A172 (cell line): Measurements from ENCODE around the gene SERPINA5. TPM values are rescaled to one million over a fixed set of nuclear protein-coding genes. Genes with fewer than 3 reads are reported as not detected.

ENCODE experiments used
- total RNA-seq: library from RNA; depleted of rRNA; stranded (reverse); fragments of >200 nt; shearing (Covaris generic); gene quantifications from 2 replicates; pipeline ENCODE4 v1.2.3, GENCODE V29; 2014; rRNA removed

The SERPINA5 gene
- total RNA-seq, 1 experiment from 2014 or later: not detected

Other genes starting within 250 kb of the SERPINA5 start
- gene SERPINA2, start 214.7 kb upstream of the SERPINA5 start, total RNA-seq: not detected in 2 replicates
- gene SERPINA1, start 192.8 kb upstream of the SERPINA5 start, total RNA-seq: 0.78 and 1.2 TPM in 2 replicates
- gene SERPINA11, start 128.6 kb upstream of the SERPINA5 start, total RNA-seq: not detected in 2 replicates
- gene SERPINA9, start 105.2 kb upstream of the SERPINA5 start, total RNA-seq: 0.34 TPM in 1 of 2 replicates, not detected in the other
- gene SERPINA12, start 72.0 kb upstream of the SERPINA5 start, total RNA-seq: not detected in 2 replicates
- not detected in 2 replicates for gene SERPINA4, start 20.0 kb upstream of the SERPINA5 start, total RNA-seq
- not detected in 2 replicates for gene SERPINA3, start 31.0 kb downstream of the SERPINA5 start, total RNA-seq
- not detected in 2 replicates for gene GSC, start 188.7 kb downstream of the SERPINA5 start, total RNA-seq